CD14-positive monocyte (primary cell): ENCODE measurements around the gene IGLL5. TPM values are rescaled to one million over a fixed set of nuclear protein-coding genes. Genes with fewer than 3 reads are reported as not detected.

Experiments used
- DNase-seq, 3 donors: peaks; one replicate each; pipeline ENCODE4 v3.0.0-alpha.2; 2011 to 2022
- H2AFZ ChIP-seq: 2 replicates; pipeline ENCODE4 v1.6.0; 2012; ENCODE audit warnings: mild to moderate bottlenecking, low read depth, low read length, inconsistent platforms; ENCODE audit not compliant: insufficient read depth, poor library complexity, severe bottlenecking
- H3K27ac ChIP-seq, 2 donors: 1 replicate in 1 of 2; 2 replicates in 1 of 2; pipeline ENCODE4 v1.5.1; 2012 to 2013; ENCODE audit warnings: low read length in 2 of 2, control low read depth in 1 of 2, inconsistent platforms in 1 of 2, low read depth in 1 of 2, mild to moderate bottlenecking in 1 of 2
- H3K27me3 ChIP-seq, 2 donors: one replicate each; pipeline versions ENCODE4 v1.6.0 to v1.6.1; 2011 to 2013; ENCODE audit warnings: low read length in 2 of 2; ENCODE audit not compliant: control insufficient read depth in 2 of 2, insufficient read depth in 2 of 2
- H3K36me3 ChIP-seq, 2 donors: replicated peaks in 1 of 2; 1 replicate in 1 of 2; 2 replicates in 1 of 2; pipeline versions ENCODE4 v1.5.1 to v1.6.1; 2012 to 2013; ENCODE audit warnings: low read length in 2 of 2, control low read depth in 1 of 2, inconsistent platforms in 1 of 2, mild to moderate bottlenecking in 1 of 2; ENCODE audit not compliant: insufficient read depth in 2 of 2, control insufficient read depth in 1 of 2
- H3K4me1 ChIP-seq, 2 donors: 1 replicate in 1 of 2; 2 replicates in 1 of 2; pipeline versions ENCODE4 v1.5.1 to v1.6.1; 2012 to 2013; ENCODE audit warnings: low read length in 2 of 2, control low read depth in 1 of 2, inconsistent platforms in 1 of 2, mild to moderate bottlenecking in 1 of 2, moderate library complexity in 1 of 2; ENCODE audit not compliant: insufficient read depth in 2 of 2, control insufficient read depth in 1 of 2
- H3K4me2 ChIP-seq: replicated peaks from 2 replicates; pipeline ENCODE3; 2012; ENCODE audit warnings: low read length, moderate library complexity, mild to moderate bottlenecking; ENCODE audit not compliant: poor library complexity, severe bottlenecking; ENCODE audit errors: extremely low read depth
- H3K4me3 ChIP-seq, 3 experiments: fragments of 200-600 bp in 1 of 3; sonication (generic) in 1 of 3; replicated peaks in 1 of 3; 1 replicate in 2 of 3; 2 replicates in 1 of 3; pipeline ENCODE4 v1.5.1; 2011 to 2013; ENCODE audit warnings: low read length in 3 of 3, mild to moderate bottlenecking in 3 of 3, control low read depth in 2 of 3, low read depth in 2 of 3, inconsistent platforms in 1 of 3, moderate library complexity in 1 of 3
- H3K79me2 ChIP-seq: 2 replicates; pipeline ENCODE4 v1.6.0; 2012; ENCODE audit warnings: mild to moderate bottlenecking, control low read depth, inconsistent platforms, low read length, moderate library complexity; ENCODE audit not compliant: insufficient read depth
- H3K9ac ChIP-seq: 2 replicates; pipeline ENCODE4 v1.6.0; 2017; ENCODE audit warnings: low read length, mild to moderate bottlenecking; ENCODE audit not compliant: insufficient read depth, poor library complexity, severe bottlenecking
- H3K9me3 ChIP-seq, 2 donors: replicated peaks in 1 of 2; 1 replicate in 1 of 2; 2 replicates in 1 of 2; pipeline versions ENCODE4 v1.5.1 to v1.6.1; 2012 to 2013; ENCODE audit warnings: low read length in 2 of 2, control low read depth in 1 of 2; ENCODE audit not compliant: control insufficient read depth in 1 of 2, insufficient read depth in 1 of 2
- H4K20me1 ChIP-seq: 2 replicates; pipeline ENCODE4 v1.6.0; 2012; ENCODE audit warnings: mild to moderate bottlenecking, low read length, control low read depth, moderate library complexity; ENCODE audit not compliant: insufficient read depth
- H3K27ac Mint-ChIP-seq, 7 donors: one replicate each; pipeline ENCODE4 v1.8.0; 2020; ENCODE audit warnings: mild to moderate bottlenecking in 7 of 7, mixed read lengths in 7 of 7, moderate library complexity in 6 of 7, inconsistent platforms in 2 of 7
- H3K27me3 Mint-ChIP-seq, 3 donors: one replicate each; pipeline ENCODE4 v1.8.0; 2021 to 2022; ENCODE audit warnings: low read depth in 3 of 3, mild to moderate bottlenecking in 3 of 3, mixed read lengths in 3 of 3, moderate library complexity in 3 of 3, inconsistent platforms in 1 of 3
- H3K36me3 Mint-ChIP-seq, 2 donors: one replicate each; pipeline ENCODE4 v1.8.0; 2020; ENCODE audit warnings: mixed read lengths in 2 of 2, inconsistent platforms in 1 of 2, mild to moderate bottlenecking in 1 of 2
- H3K4me1 Mint-ChIP-seq: one replicate; pipeline ENCODE4 v1.8.0; 2020; ENCODE audit warnings: mild to moderate bottlenecking, mixed read lengths
- H3K4me3 Mint-ChIP-seq, 2 donors: one replicate each; pipeline ENCODE4 v1.8.0; 2020; ENCODE audit warnings: mild to moderate bottlenecking in 2 of 2, mixed read lengths in 2 of 2, moderate library complexity in 1 of 2
- H3K9me3 Mint-ChIP-seq, 7 donors: one replicate each; pipeline ENCODE4 v1.8.0; 2020 to 2022; ENCODE audit warnings: mixed read lengths in 7 of 7, mild to moderate bottlenecking in 6 of 7, moderate library complexity in 6 of 7, inconsistent platforms in 2 of 7
- CTCF ChIP-seq: fragments of 200-600 bp; IDR thresholded peaks from one replicate; pipeline ENCODE4 v1.8.0; 2022; ENCODE audit warnings: antibody characterized with exemption, mild to moderate bottlenecking
- WGBS: methylation state at CpG from one replicate; pipeline ENCODE4 v1.1.5; 2013; ENCODE audit warnings: missing lambda C conversion rate; ENCODE audit not compliant: insufficient coverage; 5-methylcytosine and 5-hydroxymethylcytosine counted together
- intact Hi-C, 2 donors: fragments of 100-400 bp; cut with micrococcal nuclease; formaldehyde crosslinking; loops; one replicate each; pipeline versions ENCODE4 v1.15.0 to v1.15.1; 2023
- polyA plus RNA-seq, 3 donors: library from polyadenylated mRNA; depleted of rRNA in 1 of 3; unstranded in 2 of 3; stranded (reverse) in 1 of 3; fragments of 300-500 nt in 2 of 3; fragments of >200 nt in 1 of 3; fragmentation: Illumina TruSeq in 2 of 3; gene quantifications; 1 replicate in 2 of 3; 2 replicates in 1 of 3; pipeline ENCODE4 v1.2.3, GENCODE V29; 2012 to 2021

IGLL5 gene
- polyA plus RNA-seq, 3 donors, result 0.21 to 0.38 TPM; not detected in 1

DNA sequence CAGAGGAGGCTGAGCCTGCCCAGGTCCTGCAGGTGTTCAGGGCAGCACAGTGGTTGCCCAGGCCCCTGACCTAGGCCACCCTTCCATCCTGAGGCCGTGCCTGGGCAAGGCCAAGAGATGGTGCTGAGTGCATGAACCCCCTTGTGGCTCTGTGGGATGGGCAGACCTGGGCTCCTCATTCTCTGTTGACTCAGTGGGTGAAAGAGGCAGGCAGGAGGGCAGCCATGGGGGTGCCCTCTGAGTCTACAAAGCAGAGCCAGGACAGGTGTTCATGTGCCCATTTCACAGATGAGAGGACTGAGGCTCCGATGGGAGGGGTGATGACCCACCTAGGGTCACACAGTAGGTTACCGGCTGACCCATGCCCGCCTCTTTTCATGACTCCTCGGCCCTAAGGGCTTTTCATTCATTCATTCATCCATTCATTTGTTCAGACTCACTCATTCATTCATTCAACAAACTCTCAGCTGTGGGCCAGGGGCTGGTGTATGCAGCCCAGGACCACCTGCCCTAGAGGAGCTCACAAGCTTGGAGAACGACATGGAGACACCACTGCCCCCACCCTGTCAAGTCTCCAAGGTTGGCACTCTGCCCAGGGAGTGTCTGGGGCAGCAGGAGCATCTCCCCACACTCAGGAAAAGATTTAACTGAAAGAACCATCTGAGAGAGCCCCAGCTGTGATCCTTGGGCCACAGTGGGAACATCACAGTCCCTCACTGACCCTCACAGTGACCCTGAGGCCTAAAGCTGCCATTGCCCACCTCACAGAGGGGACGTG is 40.5 kb downstream of the IGLL5 start:
- peaks cover 0 to 6% (median 1%) of the 10 kb centered on the region in 3 donors for H3K27me3 Mint-ChIP-seq
- no peak overlapping the region for H3K4me3 Mint-ChIP-seq
- TF ChIP-seq CTCF, result no peak
- peaks cover 5 to 7% of the 10 kb centered on the region in 2 donors for H3K36me3 Mint-ChIP-seq
- H3K9me3 ChIP-seq, result no peaks in the 10 kb centered on the region
- H3K4me3 ChIP-seq, result peak overlapping the region in 1 of 3 experiments; percentile 12
- H3K36me3 ChIP-seq, result no peaks in the 10 kb centered on the region
- H3K27ac ChIP-seq, result peak overlapping the region; percentile 93 to 99
- H3K9ac ChIP-seq, result peak overlapping the region; percentile 82
- no peaks in the 10 kb centered on the region for H4K20me1 ChIP-seq
- no peak for DNase-seq
- H3K4me1 Mint-ChIP-seq, result peaks cover 66% of the 10 kb centered on the region
- 69% methylated on average over 7 of the region's 7 CpGs for WGBS
- peak overlapping the region; percentile 57 for H3K4me2 ChIP-seq
- peak overlapping the region; percentile 24 for H2AFZ ChIP-seq
- peak overlapping the region; percentile 97 to 100 (median 99) for H3K27ac Mint-ChIP-seq
- peaks cover 0 to 3% (median 0%) of the 10 kb centered on the region in 7 donors for H3K9me3 Mint-ChIP-seq
- H3K27me3 ChIP-seq, result no peaks in the 10 kb centered on the region
- H3K4me1 ChIP-seq, result peaks cover 69 to 84% of the 10 kb centered on the region in 2 donors
- no peaks in the 10 kb centered on the region for H3K79me2 ChIP-seq
- intact Hi-C loops, result loop anchor here in 1 of 2 donors (2.0 to 10.0 kb wide), 3 partner anchors 15 to 203 kb away; no protein-coding TSS in a partner anchor

DNA sequence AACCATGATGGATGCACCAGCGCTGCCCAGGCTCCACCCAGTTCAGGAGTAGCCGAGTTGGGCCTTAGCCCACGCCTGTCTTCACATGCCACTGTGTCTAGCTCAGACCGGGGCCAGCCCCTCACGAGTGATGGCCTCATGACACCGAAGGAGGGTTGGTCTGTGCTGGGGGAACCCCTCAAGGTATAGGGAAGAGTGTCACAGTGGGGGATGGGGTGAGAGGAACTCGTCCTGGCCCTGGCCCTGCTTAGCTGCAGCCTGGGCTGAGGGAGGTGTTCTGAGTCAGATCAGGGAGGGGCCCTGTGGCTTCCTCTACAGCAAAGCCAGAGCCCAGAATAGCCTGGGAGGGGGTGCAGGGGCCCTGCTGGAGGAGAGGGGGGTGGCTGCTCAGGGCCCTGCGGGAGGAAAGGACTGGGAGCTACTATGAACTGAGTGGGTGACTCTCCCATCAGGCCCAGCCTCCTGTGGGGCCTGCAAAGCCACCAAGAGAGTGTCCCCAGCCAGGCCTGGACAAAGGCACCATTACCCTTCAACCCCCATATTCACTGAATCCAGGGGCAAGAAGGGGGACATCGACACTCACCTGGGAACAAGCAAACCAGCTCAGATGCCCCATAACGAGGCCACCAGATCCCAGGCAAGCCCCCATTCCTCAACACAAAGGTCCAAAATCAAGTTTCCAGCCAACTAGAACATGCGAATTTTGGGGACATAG is 41.2 kb downstream of the IGLL5 start:
- H4K20me1 ChIP-seq, result no peaks in the 10 kb centered on the region
- H2AFZ ChIP-seq, result peak overlapping the region; percentile 24
- Mint-ChIP-seq H3K27me3 (peaks cover 0 to 2% (median 1%) of the 10 kb centered on the region in 3 donors), H3K4me1 (peaks cover 71% of the 10 kb centered on the region), H3K36me3 (peaks cover 5 to 7% of the 10 kb centered on the region in 2 donors), H3K4me3 (peak overlapping the region in 1 of 2 donors; percentile 67), H3K9me3 (peaks cover 0 to 3% (median 0%) of the 10 kb centered on the region in 7 donors), H3K27ac (peak overlapping the region; percentile 97 to 100 (median 99))
- 14% methylated on average over 10 of the region's 11 CpGs for WGBS
- DNase-seq, result peak; percentile 100
- peaks cover 70 to 87% of the 10 kb centered on the region in 2 donors for H3K4me1 ChIP-seq
- H3K27me3 ChIP-seq, result no peaks in the 10 kb centered on the region
- peak overlapping the region; percentile 82 for H3K9ac ChIP-seq
- H3K27ac ChIP-seq, result peak overlapping the region; percentile 93 to 99
- peak overlapping the region in 1 of 3 experiments; percentile 35 for H3K4me3 ChIP-seq
- H3K9me3 ChIP-seq, result no peaks in the 10 kb centered on the region
- no peak for TF ChIP-seq CTCF
- H3K4me2 ChIP-seq, result peak overlapping the region; percentile 57
- H3K79me2 ChIP-seq, result no peaks in the 10 kb centered on the region
- intact Hi-C loops, result loop anchor here in 1 of 2 donors (2.0 to 10.0 kb wide), 3 partner anchors 14 to 204 kb away; no protein-coding TSS in a partner anchor
- no peaks in the 10 kb centered on the region for H3K36me3 ChIP-seq
